HepG2 (cell line): Measurements from ENCODE around the gene PGM2. TPM values are rescaled to one million over a fixed set of nuclear protein-coding genes. Genes with fewer than 3 reads are reported as not detected.

Source experiments
- ASH2L ChIP-seq: fragments of 300-600, 200-600 bp; sonication (generic); IDR thresholded peaks from 2 replicates; pipeline ENCODE4 v1.7.0; 2017; ENCODE audit warnings: low read depth, mild to moderate bottlenecking, moderate library complexity, mixed read lengths, low read length; ENCODE audit not compliant: insufficient read length
- BCL6 ChIP-seq: IDR thresholded peaks from 2 replicates; pipeline ENCODE4 v1.6.1; 2016; ENCODE audit warnings: missing genetic modification reagents, missing compliant biosample characterization
- CTCF ChIP-seq: sonication (generic); formaldehyde crosslinking; IDR thresholded peaks from 2 replicates; pipeline ENCODE4 v1.5.0; 2020; ENCODE audit warnings: mild to moderate bottlenecking, missing genetic modification reagents, moderate library complexity
- ELF1 ChIP-seq: sonication (generic); formaldehyde crosslinking; IDR thresholded peaks from 2 replicates; pipeline ENCODE4 v1.4.0; 2020; ENCODE audit warnings: missing genetic modification reagents
- ERF ChIP-seq: IDR thresholded peaks from 2 replicates; pipeline ENCODE4 v1.6.1; 2018; ENCODE audit warnings: missing biosample characterization, missing genetic modification reagents
- FUBP1 ChIP-seq: sonication (generic); formaldehyde crosslinking; IDR thresholded peaks from 2 replicates; pipeline ENCODE4 v1.5.1; 2020; ENCODE audit warnings: missing genetic modification reagents, mild to moderate bottlenecking, borderline replicate concordance
- HBP1 ChIP-seq: IDR thresholded peaks from 2 replicates; pipeline ENCODE4 v1.6.1; 2016; ENCODE audit warnings: low read depth, control low read depth
- HDAC2 ChIP-seq: sonication (generic); formaldehyde crosslinking; IDR thresholded peaks from 2 replicates; pipeline ENCODE4 v1.4.0; 2020; ENCODE audit warnings: missing genetic modification reagents
- HMGXB4 ChIP-seq, 2 experiments: sonication (generic) in 1 of 2; formaldehyde crosslinking in 1 of 2; IDR thresholded peaks; 2 replicates each; pipeline versions ENCODE4 v1.4.0 to v1.6.1; 2018 to 2020; ENCODE audit warnings: missing genetic modification reagents in 2 of 2, borderline replicate concordance in 1 of 2, low read depth in 1 of 2, mild to moderate bottlenecking in 1 of 2, missing biosample characterization in 1 of 2
- HNRNPK ChIP-seq: fragments of 200-400 bp; formaldehyde crosslinking; IDR thresholded peaks from 2 replicates; pipeline ENCODE4 v1.6.1; 2018; ENCODE audit warnings: low read length, low read depth, moderate library complexity, mild to moderate bottlenecking; ENCODE audit not compliant: poor library complexity, severe bottlenecking
- IRF2 ChIP-seq: IDR thresholded peaks from 2 replicates; pipeline ENCODE4 v1.6.1; 2018; ENCODE audit warnings: missing genetic modification reagents, missing compliant biosample characterization
- KLF16 ChIP-seq, 2 experiments: sonication (generic) in 1 of 2; formaldehyde crosslinking in 1 of 2; IDR thresholded peaks; 2 replicates each; pipeline versions ENCODE4 v1.6.1 to v1.8.0; 2016 to 2023; ENCODE audit warnings: missing genetic modification reagents in 2 of 2, missing compliant biosample characterization in 1 of 2
- MIER3 ChIP-seq: IDR thresholded peaks from 2 replicates; pipeline ENCODE4 v1.6.1; 2016; ENCODE audit warnings: missing compliant biosample characterization, borderline replicate concordance
- PAWR ChIP-seq: sonication (generic); formaldehyde crosslinking; IDR thresholded peaks from 2 replicates; pipeline ENCODE4 v1.4.0; 2020; ENCODE audit warnings: missing genetic modification reagents, mild to moderate bottlenecking, borderline replicate concordance
- RAD51 ChIP-seq: fragments of 450-650 bp; IDR thresholded peaks from 2 replicates; pipeline ENCODE4 v1.6.1; 2016; ENCODE audit warnings: borderline replicate concordance
- RFX1 ChIP-seq: fragments of 450-650 bp; IDR thresholded peaks from 2 replicates; pipeline ENCODE4 v1.6.1; 2017
- SALL1 ChIP-seq: sonication (generic); formaldehyde crosslinking; IDR thresholded peaks from 2 replicates; pipeline ENCODE4 v1.8.0; 2022; ENCODE audit warnings: mild to moderate bottlenecking, missing genetic modification reagents
- SMC3 ChIP-seq: IDR thresholded peaks from 2 replicates; pipeline ENCODE4 v1.6.1; 2011; ENCODE audit warnings: low read length, improper control_type of control experiment
- SOX5 ChIP-seq: IDR thresholded peaks from 2 replicates; pipeline ENCODE4 v1.6.1; 2016; ENCODE audit warnings: borderline replicate concordance
- ZBTB7B ChIP-seq: sonication (generic); formaldehyde crosslinking; IDR thresholded peaks from 2 replicates; pipeline ENCODE4 v1.4.0; 2020; ENCODE audit warnings: missing genetic modification reagents
- ZGPAT ChIP-seq: IDR thresholded peaks from 2 replicates; pipeline ENCODE4 v1.6.1; 2016; ENCODE audit warnings: mild to moderate bottlenecking
- ZNF652 ChIP-seq: IDR thresholded peaks from 2 replicates; pipeline ENCODE4 v1.6.1; 2016; ENCODE audit warnings: low read depth, borderline replicate concordance
- polyA plus RNA-seq, 8 experiments: library from polyadenylated mRNA; depleted of rRNA in 3 of 8; stranded (reverse) in 7 of 8; unstranded in 1 of 8; fragments of >200 nt; fragmentation: Illumina TruSeq in 4 of 8; extraction: Trizol in 4 of 8; gene quantifications; 2 replicates each; pipeline versions ENCODE4 v1.2.1 to v1.2.3, GENCODE V29; 2011 to 2016; ENCODE audit warnings: low read depth in 4 of 8, missing spikeins in 1 of 8, mixed read lengths in 1 of 8; ENCODE audit not compliant: insufficient read depth in 1 of 8
- total RNA-seq, 5 experiments: library from RNA; depleted of rRNA; stranded (reverse); fragments of >200 nt; fragmentation: Illumina TruSeq; extraction: Trizol; gene quantifications; 2 replicates each; pipeline ENCODE4 v1.2.3, GENCODE V29; 2016; ENCODE audit warnings: low read depth in 1 of 5

PGM2 gene
- total and polyA plus RNA-seq, 2 of the 13 experiments (the other 11 are each of a cell fraction or from before 2014, with no cell fraction given): 14.6 to 36.9 TPM

- TF ChIP-seq FUBP1 (CRISPR knock-in tag): no peak
- TF ChIP-seq KLF16 (CRISPR knock-in tag; IDR thresholded peaks at IDR 0.05): 0 out of 4 replicates have a peak, but pooled peaks of 1 of the 2 experiments have one; percentile 29
- TF ChIP-seq HBP1 (CRISPR knock-in tag): no peak
- TF ChIP-seq ASH2L: no peak
- TF ChIP-seq CTCF (CRISPR knock-in tag): peak; percentile 91
- peak; percentile 31; the same call in 1 of the 2 replicates for TF ChIP-seq MIER3 (CRISPR knock-in tag)
- TF ChIP-seq BCL6 (CRISPR knock-in tag): no peak
- no peak for TF ChIP-seq HNRNPK
- TF ChIP-seq RFX1: no peak
- TF ChIP-seq RAD51: no peak
- 0 out of 2 replicates have a peak, but pooled peaks have one; percentile 27 for TF ChIP-seq ZNF652 (CRISPR knock-in tag)
- TF ChIP-seq SALL1 (CRISPR knock-in tag): peak; percentile 37; the same call in 1 of the 2 replicates
- 0 out of 2 replicates have a peak, but pooled peaks have one; percentile 12 for TF ChIP-seq HDAC2 (CRISPR knock-in tag)
- TF ChIP-seq ZBTB7B (CRISPR knock-in tag): no peak
- no peak for TF ChIP-seq PAWR (CRISPR knock-in tag)
- 0 out of 2 replicates have a peak, but pooled peaks have one; percentile 44 for TF ChIP-seq ZGPAT
- peak; percentile 92 for TF ChIP-seq SMC3
- TF ChIP-seq ELF1 (CRISPR knock-in tag): 0 out of 2 replicates have a peak, but pooled peaks have one; percentile 37
- TF ChIP-seq HMGXB4 (CRISPR knock-in tag; IDR thresholded peaks at IDR 0.05; ENCODE audit: borderline replicate concordance in 1 of 2, low read depth in 1 of 2): peak; percentile 52 to 82; a peak in 2 of 4 replicates
- TF ChIP-seq ERF: 0 out of 2 replicates have a peak, but pooled peaks have one; percentile 51
- 0 out of 2 replicates have a peak, but pooled peaks have one; percentile 29 for TF ChIP-seq IRF2
- TF ChIP-seq SOX5 (CRISPR knock-in tag): peak; percentile 26; the same call in 1 of the 2 replicates
- TF ChIP-seq, all 625 proteins: peak for 34
Observed at GRCh38 chr4:37802068-37802666, 24.3 kb upstream of the PGM2 start (continued).
